MM.1S (cell line): ENCODE measurements around the gene CD248.

Experiments
- DNase-seq: peaks from one replicate; pipeline ENCODE4 v3.0.0-alpha.2; 2015
- H2AFZ ChIP-seq: fragments of 300-600 bp; sonication (generic); 2 replicates; pipeline ENCODE4 v1.6.0; 2016; ENCODE audit warnings: antibody characterized with exemption, low read length
- H3F3A ChIP-seq: fragments of 300-600 bp; sonication (generic); 2 replicates; pipeline ENCODE4 v1.6.1; 2016; ENCODE audit warnings: mild to moderate bottlenecking, antibody characterized with exemption, low read length, moderate library complexity, mixed read lengths; ENCODE audit not compliant: insufficient read depth
- H3K27ac ChIP-seq: fragments of 300-600 bp; sonication (generic); 2 replicates; pipeline ENCODE4 v1.5.1; 2016; ENCODE audit warnings: mild to moderate bottlenecking, low read length
- H3K27me3 ChIP-seq: fragments of 300-600 bp; sonication (generic); replicated peaks from 2 replicates; pipeline ENCODE4 v1.6.0; 2016; ENCODE audit warnings: low read length; ENCODE audit not compliant: insufficient read depth
- H3K36me3 ChIP-seq: fragments of 300-600 bp; sonication (generic); replicated peaks from 2 replicates; pipeline ENCODE4 v1.6.1; 2016; ENCODE audit warnings: mild to moderate bottlenecking, low read length, mixed read lengths; ENCODE audit not compliant: insufficient read depth
- H3K4me1 ChIP-seq: fragments of 300-600 bp; sonication (generic); 2 replicates; pipeline ENCODE4 v1.6.1; 2016; ENCODE audit warnings: low read length, mixed read lengths
- H3K4me2 ChIP-seq: fragments of 300-600 bp; sonication (generic); 2 replicates; pipeline ENCODE4 v1.6.0; 2016; ENCODE audit warnings: low read depth, low read length
- H3K4me3 ChIP-seq: fragments of 300-600 bp; sonication (generic); 2 replicates; pipeline ENCODE4 v1.5.1; 2016; ENCODE audit warnings: low read length, mixed read lengths
- H3K79me2 ChIP-seq: fragments of 300-600 bp; sonication (generic); 2 replicates; pipeline ENCODE4 v1.6.1; 2016; ENCODE audit warnings: mixed run types, low read length, mixed read lengths
- H3K9ac ChIP-seq: fragments of 300-600 bp; sonication (generic); 2 replicates; pipeline ENCODE4 v1.6.1; 2016; ENCODE audit warnings: low read length, mixed read lengths
- H3K9me2 ChIP-seq: fragments of 300-600 bp; sonication (generic); replicated peaks from 2 replicates; pipeline ENCODE4 v1.6.1; 2016; ENCODE audit warnings: mild to moderate bottlenecking, low read length, mixed read lengths; ENCODE audit not compliant: insufficient read depth
- H3K9me3 ChIP-seq: fragments of 300-600 bp; sonication (generic); replicated peaks from 2 replicates; pipeline ENCODE4 v1.6.1; 2016; ENCODE audit warnings: mild to moderate bottlenecking, low read length, mixed read lengths; ENCODE audit not compliant: insufficient read depth
- H4K20me1 ChIP-seq: fragments of 300-600 bp; sonication (generic); 2 replicates; pipeline ENCODE4 v1.6.1; 2016; ENCODE audit warnings: mild to moderate bottlenecking, low read length, moderate library complexity, mixed read lengths; ENCODE audit not compliant: insufficient read depth
- EZH2 ChIP-seq: fragments of 300-600 bp; sonication (generic); optimal IDR thresholded peaks from 2 replicates; pipeline ENCODE3; 2017; ENCODE audit warnings: low read depth, mild to moderate bottlenecking, antibody characterized with exemption, low read length, mixed read lengths
- EZH2phosphoT487 ChIP-seq: fragments of 300-600 bp; sonication (generic); IDR thresholded peaks from 2 replicates; pipeline ENCODE4 v1.6.1; 2018; ENCODE audit warnings: antibody characterized with exemption, low read length
- TF ChIP-seq, protein P1 (sequence below): fragments of 300-600 bp; sonication (generic); IDR thresholded peaks from 2 replicates; pipeline ENCODE4 v1.5.1; 2016; ENCODE audit warnings: antibody characterized with exemption, low read length, mixed read lengths

The CD248 gene

DNA sequence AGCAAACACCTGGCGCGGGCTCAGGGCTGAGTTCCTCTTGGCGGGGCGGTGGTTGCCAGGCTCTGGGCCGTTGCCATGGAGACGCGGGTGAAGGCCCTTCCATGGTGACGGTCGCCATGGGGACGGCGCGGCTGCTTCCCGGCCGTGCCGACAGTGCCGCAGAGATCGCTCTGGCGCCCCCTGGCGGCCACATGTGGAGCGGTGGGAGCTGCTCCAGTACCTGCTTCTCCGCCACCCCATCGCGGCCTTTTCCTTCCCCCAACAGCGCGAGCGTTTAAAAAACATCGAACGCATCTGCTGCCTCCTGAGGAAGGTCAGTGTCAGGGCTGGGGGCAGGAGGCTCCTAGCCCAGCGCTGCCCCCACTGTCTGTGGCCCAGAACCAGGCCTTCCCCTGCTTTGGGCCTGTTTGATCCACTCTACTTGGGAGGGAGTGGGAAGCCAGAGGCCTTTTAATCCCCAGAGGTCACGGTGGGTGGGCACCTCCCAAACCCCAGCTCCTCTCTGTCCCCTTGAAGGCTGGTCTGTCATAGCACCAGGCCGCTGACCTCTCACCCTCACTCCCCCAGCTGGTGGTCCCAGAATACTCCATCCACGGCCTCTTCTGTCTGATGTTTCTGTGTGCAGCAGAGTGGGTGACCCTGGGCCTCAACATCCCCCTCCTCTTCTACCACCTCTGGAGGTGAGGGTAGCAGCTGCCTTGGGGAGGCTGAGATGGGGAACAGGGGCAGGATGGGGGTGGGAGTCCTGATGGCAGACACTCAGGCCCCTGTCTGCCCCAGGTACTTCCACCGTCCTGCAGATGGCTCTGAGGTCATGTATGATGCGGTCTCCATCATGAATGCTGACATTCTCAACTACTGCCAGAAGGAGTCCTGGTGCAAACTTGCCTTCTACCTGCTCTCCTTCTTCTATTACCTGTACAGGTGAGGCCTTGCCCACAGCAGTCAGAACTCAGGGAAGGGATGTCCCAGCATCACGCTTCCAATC is 34.1 kb downstream of the CD248 start:
- no peaks in the 10 kb centered on the region; the same call in 1 of the 2 replicates for H3K27me3 ChIP-seq
- H3K79me2 ChIP-seq: peaks cover 3% of the 10 kb centered on the region
- TF ChIP-seq EZH2phosphoT487: no peak
- TF ChIP-seq, protein P1, sequence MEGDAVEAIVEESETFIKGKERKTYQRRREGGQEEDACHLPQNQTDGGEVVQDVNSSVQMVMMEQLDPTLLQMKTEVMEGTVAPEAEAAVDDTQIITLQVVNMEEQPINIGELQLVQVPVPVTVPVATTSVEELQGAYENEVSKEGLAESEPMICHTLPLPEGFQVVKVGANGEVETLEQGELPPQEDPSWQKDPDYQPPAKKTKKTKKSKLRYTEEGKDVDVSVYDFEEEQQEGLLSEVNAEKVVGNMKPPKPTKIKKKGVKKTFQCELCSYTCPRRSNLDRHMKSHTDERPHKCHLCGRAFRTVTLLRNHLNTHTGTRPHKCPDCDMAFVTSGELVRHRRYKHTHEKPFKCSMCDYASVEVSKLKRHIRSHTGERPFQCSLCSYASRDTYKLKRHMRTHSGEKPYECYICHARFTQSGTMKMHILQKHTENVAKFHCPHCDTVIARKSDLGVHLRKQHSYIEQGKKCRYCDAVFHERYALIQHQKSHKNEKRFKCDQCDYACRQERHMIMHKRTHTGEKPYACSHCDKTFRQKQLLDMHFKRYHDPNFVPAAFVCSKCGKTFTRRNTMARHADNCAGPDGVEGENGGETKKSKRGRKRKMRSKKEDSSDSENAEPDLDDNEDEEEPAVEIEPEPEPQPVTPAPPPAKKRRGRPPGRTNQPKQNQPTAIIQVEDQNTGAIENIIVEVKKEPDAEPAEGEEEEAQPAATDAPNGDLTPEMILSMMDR: peak; percentile 93
- no peaks in the 10 kb centered on the region for H3K9me3 ChIP-seq
- H3K4me2 ChIP-seq: peak overlapping the region; percentile 68; the same call in 1 of the 2 replicates
- H3K9me2 ChIP-seq: no peaks in the 10 kb centered on the region
- H3F3A ChIP-seq: no peaks in the 10 kb centered on the region
- peak; percentile 99 for DNase-seq
- no peak overlapping the region for H2AFZ ChIP-seq
- H3K4me1 ChIP-seq: peaks cover 11% of the 10 kb centered on the region
- H3K27ac ChIP-seq: peak overlapping the region; percentile 14; the same call in 1 of the 2 replicates
- H4K20me1 ChIP-seq: no peaks in the 10 kb centered on the region
- peak overlapping the region; percentile 34; the same call in 1 of the 2 replicates for H3K9ac ChIP-seq
- H3K36me3 ChIP-seq: no peaks in the 10 kb centered on the region
- no peak overlapping the region for H3K4me3 ChIP-seq

DNA sequence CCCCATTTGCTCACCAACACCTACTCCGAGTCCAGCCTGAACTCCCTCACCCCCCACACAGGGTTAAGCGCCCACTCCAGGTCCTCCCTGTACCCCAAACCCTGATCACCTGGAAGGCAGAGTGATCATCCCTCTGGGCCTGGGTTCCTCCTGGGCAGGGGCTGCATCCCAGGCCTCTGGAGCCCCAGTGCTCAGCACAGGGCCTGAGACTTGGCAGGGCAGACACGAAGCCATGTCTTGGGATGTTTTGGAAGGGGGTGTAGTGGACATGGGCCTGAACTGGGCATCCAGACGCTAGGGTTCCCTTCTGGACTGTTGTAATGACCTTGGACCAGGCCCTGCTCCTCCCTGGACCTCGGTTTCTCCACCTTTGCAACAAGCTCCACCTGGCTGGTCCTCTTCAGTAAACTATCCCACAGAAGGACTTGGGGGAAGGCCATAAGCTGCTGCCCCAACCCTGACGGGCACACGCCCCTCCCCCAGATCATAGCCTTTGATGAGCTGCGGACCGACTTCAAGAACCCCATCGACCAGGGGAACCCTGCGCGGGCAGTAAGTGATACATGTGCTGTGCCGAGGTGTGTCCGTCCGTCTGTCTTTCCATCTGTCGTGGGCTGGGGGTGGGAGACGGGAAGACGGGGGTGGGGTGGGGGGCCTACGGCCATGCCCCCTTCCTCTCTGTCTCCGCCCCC is 34.9 kb downstream of the CD248 start:
- H3K27me3 ChIP-seq: no peaks in the 10 kb centered on the region; the same call in 1 of the 2 replicates
- TF ChIP-seq, protein P1: no peak
- no peak for TF ChIP-seq EZH2phosphoT487
- no peak for TF ChIP-seq EZH2
- no peaks in the 10 kb centered on the region for H3K9me3 ChIP-seq
- no peaks in the 10 kb centered on the region for H3K79me2 ChIP-seq
- H3K9me2 ChIP-seq: no peaks in the 10 kb centered on the region
- H2AFZ ChIP-seq: no peak overlapping the region
- no peak overlapping the region for H3K4me3 ChIP-seq
- no peaks in the 10 kb centered on the region for H3K36me3 ChIP-seq
- no peak overlapping the region for H3K4me2 ChIP-seq
- H3K9ac ChIP-seq: no peak overlapping the region
- H3K4me1 ChIP-seq: peaks cover 8% of the 10 kb centered on the region
- no peaks in the 10 kb centered on the region for H3F3A ChIP-seq
- no peak overlapping the region for H3K27ac ChIP-seq
- no peak for DNase-seq
- no peaks in the 10 kb centered on the region for H4K20me1 ChIP-seq

DNA sequence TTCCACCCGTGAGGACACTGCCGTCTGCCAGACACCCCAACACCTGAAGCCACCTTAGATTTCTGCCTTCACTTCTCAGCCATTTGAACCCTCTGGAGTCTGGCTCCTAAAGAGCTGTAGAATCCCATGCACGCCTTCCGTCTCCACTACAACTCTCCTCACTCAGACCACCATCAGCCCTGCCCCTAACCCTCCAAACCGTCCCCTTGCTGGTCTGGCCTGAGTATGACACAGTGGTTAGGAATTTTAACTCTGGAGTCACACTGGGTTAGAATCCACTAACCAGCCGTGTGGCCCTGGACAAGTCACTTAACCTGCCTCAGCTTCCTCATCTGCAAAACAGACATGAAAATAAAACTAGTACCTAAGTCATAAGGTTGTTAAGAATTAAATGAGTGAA is 35.8 kb downstream of the CD248 start:
- Histone ChIP-seq H3K36me3 (no peaks in the 10 kb centered on the region), H3K27me3 (no peaks in the 10 kb centered on the region; the same call in 1 of the 2 replicates), H3K9ac (no peak overlapping the region), H3F3A (no peaks in the 10 kb centered on the region), H3K9me3 (no peaks in the 10 kb centered on the region), H3K4me3 (no peak overlapping the region), H2AFZ (no peak overlapping the region), H3K27ac (no peak overlapping the region), H3K79me2 (no peaks in the 10 kb centered on the region), H3K4me1 (peaks cover 8% of the 10 kb centered on the region), H4K20me1 (no peaks in the 10 kb centered on the region), H3K9me2 (no peaks in the 10 kb centered on the region), H3K4me2 (no peak overlapping the region)
- DNase-seq: no peak
- TF ChIP-seq, protein P1: no peak
- TF ChIP-seq EZH2phosphoT487 (no peak), EZH2 (no peak)
